SU-DHL-6 (cell line): ENCODE data around the gene DIPK1B.

Source experiments
- EZH2phosphoT487 ChIP-seq: fragments of 200-600 bp; sonication (generic), shearing (Covaris generic); conservative IDR thresholded peaks from 2 replicates; pipeline ENCODE4 v1.6.1; 2018; ENCODE audit warnings: mild to moderate bottlenecking, antibody characterized with exemption, low read length, moderate library complexity, mixed read lengths
- TF ChIP-seq, protein P1 (sequence below): fragments of 200-600 bp; sonication (generic); IDR thresholded peaks from one replicate; pipeline ENCODE4 v1.5.1; 2017; ENCODE audit warnings: antibody characterized with exemption, mild to moderate bottlenecking, low read length, moderate library complexity; ENCODE audit not compliant: insufficient read depth, poor library complexity, severe bottlenecking

DNA sequence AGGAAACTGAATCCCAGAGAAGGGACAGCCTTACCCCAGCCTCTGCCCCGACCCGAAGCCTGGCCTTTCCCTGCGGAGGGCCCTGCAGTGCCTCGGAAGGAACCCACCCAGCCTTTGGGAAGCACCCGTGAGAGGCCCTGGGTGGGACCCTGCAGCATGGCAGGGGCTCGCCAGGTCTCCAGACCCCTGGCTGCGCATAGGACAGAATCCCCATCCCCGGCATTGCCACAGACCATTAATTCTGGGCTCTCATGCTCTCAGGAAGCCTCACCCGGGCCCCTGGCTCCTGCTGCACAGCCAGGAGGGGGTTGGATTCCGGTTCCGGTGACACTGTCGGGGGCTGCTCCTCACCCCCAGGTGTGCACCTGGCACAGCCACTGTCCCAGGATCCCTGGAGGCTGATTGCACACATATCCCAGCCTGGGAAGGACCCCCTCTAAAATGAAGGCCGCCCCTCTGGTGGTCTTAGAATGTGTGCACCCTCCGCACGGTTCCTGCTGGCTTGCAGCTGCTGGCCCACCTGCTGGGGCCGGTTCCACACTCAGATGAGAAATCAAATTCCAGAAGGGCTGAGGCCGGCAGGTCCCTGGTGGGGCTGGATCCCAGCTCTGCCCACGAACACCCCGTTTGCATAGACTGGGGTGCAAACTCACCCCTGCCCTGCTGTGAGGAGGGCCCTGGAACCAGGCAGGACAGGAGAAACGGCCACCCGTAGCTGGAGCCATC, 45.0 kb upstream of the DIPK1B start:
- TF ChIP-seq, protein P1, sequence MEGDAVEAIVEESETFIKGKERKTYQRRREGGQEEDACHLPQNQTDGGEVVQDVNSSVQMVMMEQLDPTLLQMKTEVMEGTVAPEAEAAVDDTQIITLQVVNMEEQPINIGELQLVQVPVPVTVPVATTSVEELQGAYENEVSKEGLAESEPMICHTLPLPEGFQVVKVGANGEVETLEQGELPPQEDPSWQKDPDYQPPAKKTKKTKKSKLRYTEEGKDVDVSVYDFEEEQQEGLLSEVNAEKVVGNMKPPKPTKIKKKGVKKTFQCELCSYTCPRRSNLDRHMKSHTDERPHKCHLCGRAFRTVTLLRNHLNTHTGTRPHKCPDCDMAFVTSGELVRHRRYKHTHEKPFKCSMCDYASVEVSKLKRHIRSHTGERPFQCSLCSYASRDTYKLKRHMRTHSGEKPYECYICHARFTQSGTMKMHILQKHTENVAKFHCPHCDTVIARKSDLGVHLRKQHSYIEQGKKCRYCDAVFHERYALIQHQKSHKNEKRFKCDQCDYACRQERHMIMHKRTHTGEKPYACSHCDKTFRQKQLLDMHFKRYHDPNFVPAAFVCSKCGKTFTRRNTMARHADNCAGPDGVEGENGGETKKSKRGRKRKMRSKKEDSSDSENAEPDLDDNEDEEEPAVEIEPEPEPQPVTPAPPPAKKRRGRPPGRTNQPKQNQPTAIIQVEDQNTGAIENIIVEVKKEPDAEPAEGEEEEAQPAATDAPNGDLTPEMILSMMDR: no peak
- no peak for TF ChIP-seq EZH2phosphoT487
